Lower leg skin (tissue), 3 donors: ENCODE measurements around the gene CLEC11A.

Experiments
- POLR2A ChIP-seq, 2 donors: fragments of 450-650 bp; IDR thresholded peaks; one replicate each; pipeline ENCODE4 v1.6.1; 2016 to 2017; ENCODE audit warnings: antibody characterized with exemption in 2 of 2, mild to moderate bottlenecking in 1 of 2, moderate library complexity in 1 of 2
- TF ChIP-seq, protein P1 (sequence below), 3 donors: fragments of 450-650 bp; IDR thresholded peaks; one replicate each; pipeline ENCODE4 v1.5.1; 2016; ENCODE audit warnings: antibody characterized with exemption in 3 of 3, mild to moderate bottlenecking in 3 of 3, moderate library complexity in 2 of 3

DNA sequence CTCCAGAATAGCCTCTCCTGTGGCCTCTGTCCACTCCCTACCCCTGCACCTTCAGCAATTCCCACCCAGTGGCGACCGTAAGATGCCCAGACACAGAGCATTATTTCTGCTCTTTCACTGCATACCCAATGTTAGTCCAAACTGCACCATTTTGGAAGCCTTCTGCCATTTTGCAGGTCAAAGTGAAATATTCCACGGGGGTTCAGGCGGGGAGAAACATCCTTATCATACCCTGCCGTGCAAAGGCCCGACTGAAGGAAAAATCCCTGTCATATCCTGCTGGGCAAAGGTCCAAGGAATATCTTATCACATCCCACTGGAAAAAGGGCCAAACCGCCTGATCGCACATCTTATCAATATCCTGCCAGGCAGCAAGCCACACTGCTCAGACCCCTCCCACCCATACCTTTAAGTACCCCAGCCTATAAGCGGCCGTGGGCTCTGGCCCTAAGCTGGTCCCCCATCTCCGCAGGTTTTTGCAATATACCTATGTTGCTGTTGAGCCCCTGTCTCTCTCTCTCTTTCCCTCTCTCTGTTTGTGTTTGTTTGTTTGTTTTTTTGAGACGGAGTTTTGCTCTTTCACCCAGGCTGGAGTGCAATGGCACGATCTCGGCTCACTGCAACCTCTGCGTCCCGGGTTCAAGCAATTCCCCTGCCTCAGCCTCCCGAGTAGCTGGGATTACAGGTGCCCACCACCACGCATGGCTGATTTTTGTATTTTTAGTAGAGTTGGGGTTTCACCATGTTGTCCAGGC is 18.2 kb downstream of the CLEC11A start:
- TF ChIP-seq, protein P1, sequence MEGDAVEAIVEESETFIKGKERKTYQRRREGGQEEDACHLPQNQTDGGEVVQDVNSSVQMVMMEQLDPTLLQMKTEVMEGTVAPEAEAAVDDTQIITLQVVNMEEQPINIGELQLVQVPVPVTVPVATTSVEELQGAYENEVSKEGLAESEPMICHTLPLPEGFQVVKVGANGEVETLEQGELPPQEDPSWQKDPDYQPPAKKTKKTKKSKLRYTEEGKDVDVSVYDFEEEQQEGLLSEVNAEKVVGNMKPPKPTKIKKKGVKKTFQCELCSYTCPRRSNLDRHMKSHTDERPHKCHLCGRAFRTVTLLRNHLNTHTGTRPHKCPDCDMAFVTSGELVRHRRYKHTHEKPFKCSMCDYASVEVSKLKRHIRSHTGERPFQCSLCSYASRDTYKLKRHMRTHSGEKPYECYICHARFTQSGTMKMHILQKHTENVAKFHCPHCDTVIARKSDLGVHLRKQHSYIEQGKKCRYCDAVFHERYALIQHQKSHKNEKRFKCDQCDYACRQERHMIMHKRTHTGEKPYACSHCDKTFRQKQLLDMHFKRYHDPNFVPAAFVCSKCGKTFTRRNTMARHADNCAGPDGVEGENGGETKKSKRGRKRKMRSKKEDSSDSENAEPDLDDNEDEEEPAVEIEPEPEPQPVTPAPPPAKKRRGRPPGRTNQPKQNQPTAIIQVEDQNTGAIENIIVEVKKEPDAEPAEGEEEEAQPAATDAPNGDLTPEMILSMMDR (IDR thresholded peaks at IDR 0.05) = no peak
- TF ChIP-seq POLR2A (IDR thresholded peaks at IDR 0.05) = no peak
